DND-41 (cell line): ENCODE results near the gene TBC1D22A.
A peak's percentile ranks its signal among the peaks of the same experiment; 100 is the strongest.

Experiments
- CTCF ChIP-seq: IDR thresholded peaks from 2 replicates; pipeline ENCODE4 v1.5.1; 2012; ENCODE audit warnings: borderline replicate concordance, low read length, moderate library complexity, mild to moderate bottlenecking; ENCODE audit not compliant: poor library complexity, severe bottlenecking; ENCODE audit errors: extremely low read depth
- EZH2 ChIP-seq: IDR thresholded peaks from 3 replicates; pipeline ENCODE4 v1.6.1; 2012; ENCODE audit warnings: borderline replicate concordance, low read depth, mild to moderate bottlenecking, moderate library complexity, low read length, inconsistent platforms; ENCODE audit not compliant: severe bottlenecking

DNA sequence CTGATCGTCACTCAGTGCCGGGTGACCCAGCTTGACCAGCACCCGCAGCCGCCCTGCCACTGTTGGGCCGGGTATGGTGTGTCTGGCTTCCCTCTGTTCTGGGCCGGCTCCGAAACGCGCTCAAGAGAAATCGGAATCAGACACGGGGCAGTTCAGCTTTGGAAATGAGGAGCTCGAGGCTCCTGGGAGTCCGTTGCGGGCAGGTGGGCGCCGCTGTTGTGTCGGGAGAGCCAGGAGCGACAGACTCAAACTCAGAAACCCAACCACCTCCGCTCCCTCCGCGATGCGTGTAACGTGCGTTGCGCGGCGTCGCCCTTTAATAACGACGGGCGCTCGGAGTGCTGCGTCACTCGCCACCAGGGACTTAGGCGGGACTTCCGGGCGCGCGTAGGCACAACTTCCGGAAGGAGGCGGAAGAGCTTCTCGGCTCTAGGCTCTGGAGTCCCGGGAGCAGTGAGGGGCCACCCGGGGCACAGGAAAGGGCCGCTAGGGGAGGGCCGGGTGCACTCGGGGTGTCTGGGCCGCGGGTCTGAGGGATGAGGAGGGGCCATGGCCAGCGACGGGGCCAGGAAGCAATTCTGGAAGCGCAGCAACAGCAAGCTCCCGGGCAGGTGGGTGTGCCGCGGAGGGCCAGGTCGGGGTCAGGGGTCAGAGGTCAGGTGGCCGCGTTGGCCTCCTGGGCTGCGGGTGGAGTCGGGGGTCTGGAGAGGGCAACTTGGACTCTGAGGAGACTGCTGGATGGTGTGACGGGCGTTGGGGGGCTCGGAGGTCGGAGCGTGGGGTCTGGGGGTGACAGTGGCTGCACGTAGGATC lies at the start of gene TBC1D22A:
- peak; percentile 9 for TF ChIP-seq CTCF
- no peak for TF ChIP-seq EZH2
